GM13977 (cell line): ENCODE results near the gene PRDM4.

ENCODE experiments used
- DNase-seq: peaks from one replicate; pipeline ENCODE4 v3.0.0; 2012; ENCODE audit warnings: low spot score
- in situ Hi-C: fragments of 300-500 bp; cut with MboI; formaldehyde crosslinking; loops from one replicate; pipeline ENCODE4 v1.12.0; 2022; ENCODE audit warnings: low sequenced_read_pairs, low pct_unique_long_range_greater_than_20kb, mixed read lengths, inconsistent platforms; ENCODE audit not compliant: unreplicated experiment
- TF ChIP-seq, protein P1 (sequence below): IDR thresholded peaks from 2 replicates; pipeline ENCODE4 v1.5.1; 2012; ENCODE audit warnings: mild to moderate bottlenecking, control low read depth; ENCODE audit not compliant: insufficient read depth; ENCODE audit errors: extremely low read depth, missing control alignments

Gene PRDM4

GRCh38 chr12:107774349-107775029 lies 13.6 kb upstream of the PRDM4 start, which contains the start of gene ASCL4:
ASCL4 (plus strand) TSS chr12:107774704; CDS start chr12:107775219, 515 bp downstream.
- in situ Hi-C loops = no loop called here
- no peak for DNase-seq
- TF ChIP-seq, protein P1, sequence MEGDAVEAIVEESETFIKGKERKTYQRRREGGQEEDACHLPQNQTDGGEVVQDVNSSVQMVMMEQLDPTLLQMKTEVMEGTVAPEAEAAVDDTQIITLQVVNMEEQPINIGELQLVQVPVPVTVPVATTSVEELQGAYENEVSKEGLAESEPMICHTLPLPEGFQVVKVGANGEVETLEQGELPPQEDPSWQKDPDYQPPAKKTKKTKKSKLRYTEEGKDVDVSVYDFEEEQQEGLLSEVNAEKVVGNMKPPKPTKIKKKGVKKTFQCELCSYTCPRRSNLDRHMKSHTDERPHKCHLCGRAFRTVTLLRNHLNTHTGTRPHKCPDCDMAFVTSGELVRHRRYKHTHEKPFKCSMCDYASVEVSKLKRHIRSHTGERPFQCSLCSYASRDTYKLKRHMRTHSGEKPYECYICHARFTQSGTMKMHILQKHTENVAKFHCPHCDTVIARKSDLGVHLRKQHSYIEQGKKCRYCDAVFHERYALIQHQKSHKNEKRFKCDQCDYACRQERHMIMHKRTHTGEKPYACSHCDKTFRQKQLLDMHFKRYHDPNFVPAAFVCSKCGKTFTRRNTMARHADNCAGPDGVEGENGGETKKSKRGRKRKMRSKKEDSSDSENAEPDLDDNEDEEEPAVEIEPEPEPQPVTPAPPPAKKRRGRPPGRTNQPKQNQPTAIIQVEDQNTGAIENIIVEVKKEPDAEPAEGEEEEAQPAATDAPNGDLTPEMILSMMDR = no peak

- in situ Hi-C loops = no loop called here
- no peak for DNase-seq
These were observed 6.5 kb upstream of the PRDM4 start for GRCh38 chr12:107767466-107767865.

DNA sequence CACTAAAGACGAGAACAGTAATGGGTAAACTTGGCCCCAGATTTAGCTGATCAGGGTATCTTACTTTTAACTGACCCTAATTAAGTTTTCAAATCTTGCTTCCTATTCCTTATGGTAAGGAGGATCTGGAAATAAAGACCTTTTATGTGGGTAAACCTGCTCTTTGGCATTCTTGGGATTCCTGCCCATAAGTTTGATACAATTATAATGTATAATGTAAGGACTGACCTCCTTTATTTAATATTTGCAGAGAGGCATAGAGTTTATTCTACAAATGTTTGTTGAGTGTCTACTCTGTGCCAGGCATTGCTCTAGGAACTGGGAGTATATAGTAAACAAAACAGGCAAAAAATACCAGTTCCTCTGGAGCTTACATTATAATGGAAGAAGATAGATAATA lies 4.4 kb upstream of the PRDM4 start:
- TF ChIP-seq, protein P1 = no peak
- in situ Hi-C loops = no loop called here
- no peak for DNase-seq

More at GRCh38 chr12:107767466-107767865, 6.5 kb upstream of the PRDM4 start:
- TF ChIP-seq, protein P1 = no peak

DNA sequence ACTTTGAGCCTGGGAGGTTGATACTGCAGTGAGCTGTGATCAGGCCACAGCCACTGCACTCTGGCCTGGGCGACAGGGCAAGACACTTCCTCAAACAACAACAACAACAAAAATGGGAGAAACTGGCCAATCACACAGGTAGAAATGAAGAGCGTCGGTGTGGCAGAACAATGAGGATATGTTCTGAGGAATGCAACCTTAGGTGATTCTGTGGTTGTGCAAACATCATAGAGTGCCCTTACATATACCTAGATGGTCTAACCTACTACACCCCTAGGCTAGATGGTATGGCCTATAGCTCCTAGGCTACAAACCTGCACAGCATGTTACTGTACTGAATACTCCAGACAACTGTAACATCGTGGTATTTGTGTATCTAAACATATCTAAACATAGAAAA lies 3.7 kb upstream of the PRDM4 start:
- in situ Hi-C loops = no loop called here
- TF ChIP-seq, protein P1 = no peak
- DNase-seq = no peak

- no peak for DNase-seq
- TF ChIP-seq, protein P1 = no peak
- in situ Hi-C loops = no loop called here
These were observed 1.9 kb upstream of the PRDM4 start for GRCh38 chr12:107762874-107763273.

- in situ Hi-C loops = no loop called here
- TF ChIP-seq, protein P1 = no peak
- no peak for DNase-seq
These were observed 566 bp upstream of the PRDM4 start for GRCh38 chr12:107761502-107761904.
